Epithelial cell of proximal tubule (primary cell): Measurements from ENCODE around the gene GARIN3. TPM values are rescaled to one million over a fixed set of nuclear protein-coding genes. Genes with fewer than 3 reads are reported as not detected.

Experiments used
- DNase-seq: peaks from one replicate; pipeline ENCODE4 v3.0.0-alpha.2; 2011; ENCODE audit warnings: low read depth
- H3K4me3 ChIP-seq: 2 replicates; pipeline ENCODE4 v1.5.1; 2011; ENCODE audit warnings: low read depth, mild to moderate bottlenecking, low read length
- CTCF ChIP-seq: conservative IDR thresholded peaks from 2 replicates; pipeline ENCODE4 v1.5.1; 2012; ENCODE audit warnings: low read depth, mild to moderate bottlenecking, low read length
- total RNA-seq: library from RNA; depleted of rRNA; stranded (reverse); fragments of >200 nt; gene quantifications from 2 replicates; pipeline ENCODE4 v1.2.3, GENCODE V29; 2015

GARIN3 gene
- total RNA-seq, 1 donor from 2014 or later: not detected

- TF ChIP-seq CTCF: no peak
- no peak for DNase-seq
- no peak overlapping the region for H3K4me3 ChIP-seq
These were observed 16.2 kb upstream of the GARIN3 start for GRCh38 chr5:157182143-157182757.

GRCh38 chr5:157180374-157181264, 14.6 kb upstream of the GARIN3 start, which contains the start of gene ITK:
Gene ITK (plus strand): TSS chr5:157180840. CDS start chr5:157180978, 138 bp downstream.
- H3K4me3 ChIP-seq: no peak within 1 kb of the TSS
- TF ChIP-seq CTCF: no peak
- no peak for DNase-seq

GRCh38 chr5:157178966-157179365, 12.9 kb upstream of the GARIN3 start:
- no peak for DNase-seq
- no peak overlapping the region for H3K4me3 ChIP-seq
- no peak for TF ChIP-seq CTCF

- DNase-seq: no peak
- no peak for TF ChIP-seq CTCF
- H3K4me3 ChIP-seq: no peak overlapping the region
These were observed 11.9 kb upstream of the GARIN3 start for GRCh38 chr5:157177953-157178352.

GRCh38 chr5:157175071-157175612, 9.1 kb upstream of the GARIN3 start:
- TF ChIP-seq CTCF: no peak
- DNase-seq: no peak
- H3K4me3 ChIP-seq: no peak overlapping the region

- DNase-seq: no peak
- TF ChIP-seq CTCF: no peak
- H3K4me3 ChIP-seq: no peak overlapping the region
These were observed 6.3 kb upstream of the GARIN3 start for GRCh38 chr5:157172403-157172802.
